HG02798 (cell line): Measurements from ENCODE around the gene TBC1D26.
A peak's percentile ranks its signal among the peaks of the same experiment; 100 is the strongest.
"Not testable (repeated sequence)": the region's sequence is repeated elsewhere in the genome, so short reads cannot be mapped to it uniquely, and the experiment has no call there.

ENCODE experiments used
- ATAC-seq: cut with Tn5 transposase; IDR thresholded peaks from one replicate; pipeline ENCODE4 v1.9.1; 2021; ENCODE audit warnings: mild to moderate bottlenecking; ENCODE audit not compliant: unreplicated experiment, poor library complexity

Gene TBC1D26

GRCh38 chr17:15731900-15732299 lies at the start of gene TBC1D26:
Gene TBC1D26, plus strand, starts transcription at chr17:15732283. Its CDS starts 3,066 bp downstream, at chr17:15735349.
- ATAC-seq, result not testable (repeated sequence)

GRCh38 chr17:15683135-15683534 lies 48.9 kb upstream of the TBC1D26 start:
- ATAC-seq, result not testable (repeated sequence)

- ATAC-seq, result peak; percentile 96
Observed at GRCh38 chr17:15683824-15684478, 48.1 kb upstream of the TBC1D26 start, which contains the start of gene TRIM16. Gene TRIM16, minus strand, starts transcription at chr17:15684311. Its CDS starts 32,702 bp downstream, at chr17:15651609.

GRCh38 chr17:15687494-15687893 lies 44.6 kb upstream of the TBC1D26 start:
- not testable (repeated sequence) for ATAC-seq

GRCh38 chr17:15698967-15699366 lies 33.1 kb upstream of the TBC1D26 start:
- ATAC-seq, result not testable (repeated sequence)

GRCh38 chr17:15699413-15699924 lies 32.6 kb upstream of the TBC1D26 start, which contains the start of gene ZNF286A:
Gene ZNF286A, plus strand, starts transcription at chr17:15699752. Its CDS starts 578 bp downstream, at chr17:15700330.
- peak; percentile 96 for ATAC-seq

- not testable (repeated sequence) for ATAC-seq
Observed at GRCh38 chr17:15699937-15700336, 32.1 kb upstream of the TBC1D26 start.

- not testable (repeated sequence) for ATAC-seq
Observed at GRCh38 chr17:15704239-15704638, 27.8 kb upstream of the TBC1D26 start.

GRCh38 chr17:15704813-15705212 lies 27.3 kb upstream of the TBC1D26 start:
- not testable (repeated sequence) for ATAC-seq

- ATAC-seq, result not testable (repeated sequence)
Observed at GRCh38 chr17:15708879-15709278, 23.2 kb upstream of the TBC1D26 start.

- ATAC-seq, result not testable (repeated sequence)
Observed at GRCh38 chr17:15716601-15717563, 15.2 kb upstream of the TBC1D26 start.

GRCh38 chr17:15730535-15730934 lies 1.5 kb upstream of the TBC1D26 start:
- not testable (repeated sequence) for ATAC-seq

- ATAC-seq, result not testable (repeated sequence)
Observed at GRCh38 chr17:15733174-15733789, 1.2 kb downstream of the TBC1D26 start.

GRCh38 chr17:15736578-15736977 lies 4.5 kb downstream of the TBC1D26 start:
- ATAC-seq, result not testable (repeated sequence)

- no peak for ATAC-seq
Observed at GRCh38 chr17:15738066-15738465, 6.0 kb downstream of the TBC1D26 start.

GRCh38 chr17:15739259-15739658 lies 7.2 kb downstream of the TBC1D26 start:
- ATAC-seq, result not testable (repeated sequence)

- ATAC-seq, result not testable (repeated sequence)
Observed at GRCh38 chr17:15740041-15740440, 8.0 kb downstream of the TBC1D26 start.

- no peak for ATAC-seq
Observed at GRCh38 chr17:15740570-15741120, 8.6 kb downstream of the TBC1D26 start.

- no peak for ATAC-seq
Observed at GRCh38 chr17:15741624-15742023, 9.5 kb downstream of the TBC1D26 start.
